Subcutaneous adipose tissue (tissue), 4 donors: ENCODE results near the gene CPSF7. TPM values are rescaled to one million over a fixed set of nuclear protein-coding genes. Genes with fewer than 3 reads are reported as not detected.

Experiments
- CTCF ChIP-seq: fragments of 450-650 bp; IDR thresholded peaks from one replicate; pipeline ENCODE4 v1.5.1; 2016; ENCODE audit warnings: low read depth, mild to moderate bottlenecking, control low read depth, antibody characterized with exemption, moderate library complexity
- total RNA-seq, 4 donors: library from RNA; depleted of rRNA; stranded (reverse); fragments of >200 nt; gene quantifications; one replicate each; pipeline ENCODE4 v1.1.0, GENCODE V29; 2016

The CPSF7 gene
- total RNA-seq, 4 donors from 2014 or later: 33.0 to 49.5 (median 40.5) TPM

GRCh38 chr11:61384271-61385242 lies 45.2 kb downstream of the CPSF7 start:
- no peak for TF ChIP-seq CTCF

- no peak for TF ChIP-seq CTCF
Measured at GRCh38 chr11:61380884-61381283, 48.9 kb downstream of the CPSF7 start.

GRCh38 chr11:61378713-61379313 lies 51.0 kb downstream of the CPSF7 start:
- no peak for TF ChIP-seq CTCF

GRCh38 chr11:61377461-61378160 lies 52.2 kb downstream of the CPSF7 start:
- TF ChIP-seq CTCF: no peak

- no peak for TF ChIP-seq CTCF
Measured at GRCh38 chr11:61375761-61376108, 54.0 kb downstream of the CPSF7 start.

GRCh38 chr11:61372659-61373420 lies 56.9 kb downstream of the CPSF7 start:
- no peak for TF ChIP-seq CTCF
